Esophagus squamous epithelium (tissue), 5 donors: ENCODE measurements around the gene HOXD9. TPM values are rescaled to one million over a fixed set of nuclear protein-coding genes. Genes with fewer than 3 reads are reported as not detected.

Experiments
- DNase-seq: peaks from one replicate; lab custom pipeline; 2025; lab: John Stamatoyannopoulos, UW
- H3K27ac ChIP-seq, 4 donors: fragments of 200-600 bp; sonication (generic); one replicate each; pipeline ENCODE4 v1.5.1; 2016 to 2019; ENCODE audit warnings: mild to moderate bottlenecking in 1 of 4
- H3K27me3 ChIP-seq, 4 donors: fragments of 200-600 bp; sonication (generic); 1 replicate in 3 of 4; 2 replicates in 1 of 4; pipeline versions ENCODE4 v1.5.1 to v1.6.0; 2017 to 2021; ENCODE audit warnings: antibody characterized with exemption in 1 of 4
- H3K36me3 ChIP-seq, 3 donors: fragments of 200-600 bp; sonication (generic); one replicate each; pipeline ENCODE4 v1.5.1; 2016 to 2019
- H3K4me1 ChIP-seq, 3 donors: fragments of 200-600 bp; sonication (generic); one replicate each; pipeline ENCODE4 v1.5.1; 2017 to 2019
- H3K4me3 ChIP-seq, 4 donors: fragments of 200-600 bp; sonication (generic); 1 replicate in 3 of 4; 2 replicates in 1 of 4; pipeline ENCODE4 v1.5.1; 2016 to 2019; ENCODE audit warnings: mild to moderate bottlenecking in 2 of 4, moderate library complexity in 1 of 4
- H3K9me3 ChIP-seq, 3 donors: fragments of 200-600 bp; sonication (generic); one replicate each; pipeline ENCODE4 v1.5.1; 2016 to 2019
- POLR2A ChIP-seq, 4 donors: fragments of 450-650 bp; IDR thresholded peaks; one replicate each; pipeline ENCODE4 v1.6.1; 2017; ENCODE audit warnings: antibody characterized with exemption in 4 of 4, mild to moderate bottlenecking in 4 of 4, moderate library complexity in 3 of 4
- WGBS, 2 donors: methylation state at CpG; one replicate each; pipeline ENCODE4 v1.1.5; 2018; 5-methylcytosine and 5-hydroxymethylcytosine counted together
- intact Hi-C: fragments of 100-400 bp; cut with DNase I; formaldehyde crosslinking; loops from one replicate; pipeline ENCODE4 v1.15.0; 2022
- total RNA-seq, 4 donors: library from RNA; depleted of rRNA; stranded (reverse); fragments of >200 nt; gene quantifications; one replicate each; pipeline ENCODE4 v1.1.0, GENCODE V29; 2016
- TF ChIP-seq, protein P1 (sequence below), 6 experiments: fragments of 450-650 bp in 4 of 6; fragments of 200-600 bp in 2 of 6; sonication (generic) in 2 of 6; IDR thresholded peaks; one replicate each; pipeline ENCODE4 v1.5.1; 2016 to 2019; ENCODE audit warnings: antibody characterized with exemption in 6 of 6, mild to moderate bottlenecking in 4 of 6, moderate library complexity in 4 of 6
- donor health status: DM: yes; HTN: yes; CAD: no.

The HOXD9 gene
- total RNA-seq, 4 donors from 2014 or later, result 0.61 to 3.4 TPM; not detected in 2

GRCh38 chr2:176164611-176165369 is 42.3 kb downstream of the HOXD9 start:
- no peak for DNase-seq
- TF ChIP-seq, protein P1, sequence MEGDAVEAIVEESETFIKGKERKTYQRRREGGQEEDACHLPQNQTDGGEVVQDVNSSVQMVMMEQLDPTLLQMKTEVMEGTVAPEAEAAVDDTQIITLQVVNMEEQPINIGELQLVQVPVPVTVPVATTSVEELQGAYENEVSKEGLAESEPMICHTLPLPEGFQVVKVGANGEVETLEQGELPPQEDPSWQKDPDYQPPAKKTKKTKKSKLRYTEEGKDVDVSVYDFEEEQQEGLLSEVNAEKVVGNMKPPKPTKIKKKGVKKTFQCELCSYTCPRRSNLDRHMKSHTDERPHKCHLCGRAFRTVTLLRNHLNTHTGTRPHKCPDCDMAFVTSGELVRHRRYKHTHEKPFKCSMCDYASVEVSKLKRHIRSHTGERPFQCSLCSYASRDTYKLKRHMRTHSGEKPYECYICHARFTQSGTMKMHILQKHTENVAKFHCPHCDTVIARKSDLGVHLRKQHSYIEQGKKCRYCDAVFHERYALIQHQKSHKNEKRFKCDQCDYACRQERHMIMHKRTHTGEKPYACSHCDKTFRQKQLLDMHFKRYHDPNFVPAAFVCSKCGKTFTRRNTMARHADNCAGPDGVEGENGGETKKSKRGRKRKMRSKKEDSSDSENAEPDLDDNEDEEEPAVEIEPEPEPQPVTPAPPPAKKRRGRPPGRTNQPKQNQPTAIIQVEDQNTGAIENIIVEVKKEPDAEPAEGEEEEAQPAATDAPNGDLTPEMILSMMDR (IDR thresholded peaks at IDR 0.05), result no peak
- no peak for TF ChIP-seq POLR2A (IDR thresholded peaks at IDR 0.05)
- no peaks in the 10 kb centered on the region for H3K9me3 ChIP-seq
- peaks cover 33 to 100% (median 54%) of the 10 kb centered on the region in 4 donors for H3K27me3 ChIP-seq
- 22 to 32% methylated on average over 10 to 29 of the region's 52 CpGs for WGBS, 2 donors
- intact Hi-C loops, result no loop called here
- H3K4me3 ChIP-seq, result peak overlapping the region in 1 of 4 donors; percentile 12
- no peak overlapping the region for H3K27ac ChIP-seq
- peaks cover 6 to 42% (median 10%) of the 10 kb centered on the region in 3 donors for H3K4me1 ChIP-seq
- no peaks in the 10 kb centered on the region for H3K36me3 ChIP-seq

GRCh38 chr2:176165370-176166050 is 43.0 kb downstream of the HOXD9 start:
- intact Hi-C loops, result no loop called here

GRCh38 chr2:176166272-176166671 is 43.8 kb downstream of the HOXD9 start:
- intact Hi-C loops, result no loop called here
- H3K9me3 ChIP-seq, result no peaks in the 10 kb centered on the region
- no peak for TF ChIP-seq POLR2A (IDR thresholded peaks at IDR 0.05)
- TF ChIP-seq, protein P1 (IDR thresholded peaks at IDR 0.05), result no peak
- peaks cover 23 to 100% (median 48%) of the 10 kb centered on the region in 4 donors for H3K27me3 ChIP-seq
- no peak for DNase-seq
- no peak overlapping the region for H3K4me3 ChIP-seq
- peaks cover 0 to 27% (median 0%) of the 10 kb centered on the region in 3 donors for H3K4me1 ChIP-seq
- H3K27ac ChIP-seq, result no peak overlapping the region
- H3K36me3 ChIP-seq, result no peaks in the 10 kb centered on the region
- 23 to 28% methylated on average over 2 of the region's 2 CpGs for WGBS, 2 donors

More at GRCh38 chr2:176165370-176166050, 43.0 kb downstream of the HOXD9 start:
- Histone ChIP-seq H3K9me3 (no peaks in the 10 kb centered on the region), H3K27me3 (peaks cover 27 to 100% (median 48%) of the 10 kb centered on the region in 4 donors), H3K4me1 (peaks cover under 1 to 35% (median 3%) of the 10 kb centered on the region in 3 donors), H3K27ac (no peak overlapping the region), H3K4me3 (no peak overlapping the region), H3K36me3 (no peaks in the 10 kb centered on the region)
- WGBS, 2 donors, result 27 to 28% methylated on average over 5 to 16 of the region's 26 CpGs
- DNase-seq, result no peak
- no peak for TF ChIP-seq POLR2A (IDR thresholded peaks at IDR 0.05)
- TF ChIP-seq, protein P1 (IDR thresholded peaks at IDR 0.05), result no peak

- H3K4me3 ChIP-seq, result no peak overlapping the region
- intact Hi-C loops, result no loop called here
- H3K27ac ChIP-seq, result no peak overlapping the region
- 38 to 48% methylated on average over 1 of the region's 1 CpG for WGBS, 2 donors
- no peak for DNase-seq
- peaks cover 31 to 100% (median 49%) of the 10 kb centered on the region in 4 donors for H3K27me3 ChIP-seq
- no peaks in the 10 kb centered on the region for H3K9me3 ChIP-seq
- peaks cover 0 to 29% (median 0%) of the 10 kb centered on the region in 3 donors for H3K4me1 ChIP-seq
- TF ChIP-seq POLR2A (IDR thresholded peaks at IDR 0.05), result no peak
- TF ChIP-seq, protein P1 (IDR thresholded peaks at IDR 0.05), result no peak
- H3K36me3 ChIP-seq, result no peaks in the 10 kb centered on the region
These were observed 44.9 kb downstream of the HOXD9 start for GRCh38 chr2:176167398-176167797.

- H3K27me3 ChIP-seq, result peaks cover 25 to 100% (median 45%) of the 10 kb centered on the region in 4 donors
- 69 to 82% methylated on average over 2 of the region's 5 CpGs for WGBS, 2 donors
- no peak for TF ChIP-seq POLR2A (IDR thresholded peaks at IDR 0.05)
- TF ChIP-seq, protein P1 (IDR thresholded peaks at IDR 0.05), result no peak
- H3K4me3 ChIP-seq, result no peak overlapping the region
- H3K27ac ChIP-seq, result no peak overlapping the region
- DNase-seq, result no peak
- intact Hi-C loops, result no loop called here
- H3K9me3 ChIP-seq, result no peaks in the 10 kb centered on the region
- H3K36me3 ChIP-seq, result no peaks in the 10 kb centered on the region
- H3K4me1 ChIP-seq, result peaks cover 0 to 22% (median 0%) of the 10 kb centered on the region in 3 donors
These were observed 46.7 kb downstream of the HOXD9 start for GRCh38 chr2:176169181-176169580.
